ENCODE results near the gene AKR1E2.
"Not testable (repeated sequence)": the region's sequence is repeated elsewhere in the genome, so short reads cannot be mapped to it uniquely, and the experiment has no call there.

AKR1E2 gene

DNA sequence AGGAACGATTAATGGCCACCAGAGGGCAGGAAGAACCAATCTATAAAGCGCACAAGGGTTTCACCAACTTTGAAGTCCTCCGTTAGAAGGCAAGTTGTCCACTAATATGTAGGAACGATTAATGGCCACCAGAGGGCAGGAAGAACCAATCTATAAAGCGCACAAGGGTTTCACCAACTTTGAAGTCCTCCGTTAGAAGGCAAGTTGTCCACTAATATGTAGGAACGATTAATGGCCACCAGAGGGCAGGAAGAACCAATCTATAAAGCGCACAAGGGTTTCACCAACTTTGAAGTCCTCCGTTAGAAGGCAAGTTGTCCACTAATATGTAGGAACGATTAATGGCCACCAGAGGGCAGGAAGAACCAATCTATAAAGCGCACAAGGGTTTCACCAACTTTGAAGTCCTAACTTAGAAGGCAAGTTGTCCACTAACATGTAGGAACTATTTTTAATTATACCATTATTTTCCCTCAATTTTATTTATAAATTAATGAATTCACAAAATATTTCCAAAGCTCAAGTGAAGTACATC, 10.3 kb upstream of the AKR1E2 start:
- DNase-seq: not testable (repeated sequence)

- no peak for DNase-seq
Measured at GRCh38 chr10:4816966-4817365, 9.0 kb upstream of the AKR1E2 start.

GRCh38 chr10:4819067-4819466, 6.9 kb upstream of the AKR1E2 start:
- no peak for DNase-seq

DNA sequence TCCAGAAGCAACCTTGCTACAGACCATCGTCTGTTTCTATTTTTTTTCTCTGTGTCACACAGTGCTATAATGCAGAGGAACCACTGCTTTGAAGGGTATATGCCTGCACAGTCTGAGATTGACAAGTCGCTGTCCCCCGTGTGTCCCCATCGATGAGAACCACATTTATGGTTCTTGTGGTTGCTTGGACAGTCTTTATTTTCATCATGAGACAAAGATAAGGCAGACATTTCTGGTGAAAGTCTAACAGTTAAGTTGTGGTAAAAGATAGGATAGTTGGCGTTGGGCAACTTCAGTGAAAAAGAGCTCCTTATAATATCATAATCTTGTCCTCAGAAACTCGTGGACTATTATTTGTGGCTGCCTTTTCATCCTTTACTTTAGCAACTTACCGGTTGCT, 6.3 kb upstream of the AKR1E2 start:
- DNase-seq: no peak

DNA sequence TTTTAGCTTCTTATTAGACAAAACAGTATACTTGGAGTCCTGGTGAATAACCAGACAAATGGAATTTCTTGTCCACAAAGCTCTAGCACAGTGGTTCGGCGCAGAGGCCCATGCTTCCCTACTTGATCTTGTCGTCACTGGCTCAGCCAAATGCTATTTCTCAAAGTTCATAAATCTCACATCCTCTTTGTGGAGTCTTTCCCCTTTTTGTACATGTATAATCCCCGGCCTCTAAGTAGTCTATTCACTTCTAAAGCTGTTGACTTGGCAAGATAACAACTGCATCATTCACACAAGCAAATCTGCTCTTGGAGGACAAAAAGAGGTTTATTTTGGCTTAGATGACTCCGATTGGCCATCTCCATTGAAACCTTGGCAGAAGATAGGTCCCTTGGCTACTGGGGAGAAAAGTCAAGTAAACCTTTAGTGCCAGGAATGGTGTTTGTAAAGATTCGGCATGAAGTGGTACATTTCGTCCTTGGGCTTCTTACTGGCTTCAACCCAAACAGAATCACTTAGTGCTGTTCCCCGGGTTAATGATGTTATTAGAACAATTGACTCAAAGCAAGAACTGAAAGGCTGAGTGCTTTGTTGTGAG, 5.1 kb upstream of the AKR1E2 start:
- no peak for DNase-seq

DNA sequence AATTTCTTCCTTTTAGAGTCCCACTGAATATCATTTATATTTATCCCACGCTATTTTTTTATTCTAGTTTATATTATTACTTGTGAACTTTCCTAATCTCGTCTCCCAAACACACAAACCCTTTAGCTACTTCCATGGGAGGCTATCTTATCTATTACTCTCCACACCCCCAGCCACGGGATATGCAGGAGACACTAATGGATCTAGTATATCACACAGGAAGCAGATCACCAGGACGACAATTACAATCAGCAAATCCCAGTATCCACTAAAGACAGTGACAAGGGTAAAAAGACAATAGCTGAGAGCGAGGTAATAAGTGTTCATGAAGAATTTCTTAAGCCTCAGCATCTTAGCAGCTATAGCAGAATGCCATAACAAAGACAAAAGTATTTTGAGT, 3.8 kb upstream of the AKR1E2 start:
- DNase-seq: no peak

DNA sequence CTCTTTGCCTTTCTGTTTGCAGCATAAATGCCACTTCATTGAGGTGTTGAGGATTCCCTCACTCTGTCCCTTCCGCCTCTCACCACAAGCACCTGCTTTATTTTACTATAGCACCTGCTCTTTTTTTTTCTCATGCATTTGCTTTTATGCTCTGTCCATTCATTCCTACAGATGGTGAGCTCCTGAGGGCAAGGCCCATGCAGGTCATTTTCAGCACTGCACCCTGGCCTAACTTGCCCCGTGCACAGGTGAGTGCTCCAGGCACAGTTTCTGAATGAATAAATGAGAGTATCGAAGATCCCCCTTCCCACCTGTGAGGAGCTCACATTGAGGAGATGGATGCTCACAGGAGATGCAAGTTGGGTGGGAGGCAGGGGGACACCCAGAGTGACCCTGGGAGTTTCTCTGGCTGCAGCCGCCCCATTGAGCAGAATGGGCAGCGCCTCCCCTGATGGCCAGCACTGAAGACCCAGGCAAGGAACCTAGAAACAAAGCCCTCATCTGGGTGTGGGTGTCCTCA, 1.2 kb upstream of the AKR1E2 start:
- DNase-seq: no peak

DNA sequence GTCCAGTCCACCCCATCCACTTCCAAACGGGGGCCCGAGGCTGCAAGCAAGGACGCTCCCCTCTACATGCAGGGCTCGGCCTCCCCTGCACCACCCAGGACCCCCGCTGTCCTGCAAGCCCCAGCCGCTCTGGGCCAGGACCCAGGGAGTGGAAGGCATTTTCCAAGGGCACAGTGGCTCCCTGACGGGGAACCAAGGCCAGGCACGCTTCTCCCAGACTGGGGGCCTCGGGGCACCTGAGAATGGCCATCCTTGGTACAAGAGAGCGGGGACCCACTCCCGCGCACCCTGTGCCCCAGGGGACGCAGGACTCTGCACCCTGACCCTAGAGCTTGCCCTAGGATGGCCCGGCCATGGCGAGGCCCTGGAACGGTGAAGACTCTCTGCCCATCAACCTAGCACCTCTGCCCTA, 545 bp upstream of the AKR1E2 start:
- no peak for DNase-seq

DNA sequence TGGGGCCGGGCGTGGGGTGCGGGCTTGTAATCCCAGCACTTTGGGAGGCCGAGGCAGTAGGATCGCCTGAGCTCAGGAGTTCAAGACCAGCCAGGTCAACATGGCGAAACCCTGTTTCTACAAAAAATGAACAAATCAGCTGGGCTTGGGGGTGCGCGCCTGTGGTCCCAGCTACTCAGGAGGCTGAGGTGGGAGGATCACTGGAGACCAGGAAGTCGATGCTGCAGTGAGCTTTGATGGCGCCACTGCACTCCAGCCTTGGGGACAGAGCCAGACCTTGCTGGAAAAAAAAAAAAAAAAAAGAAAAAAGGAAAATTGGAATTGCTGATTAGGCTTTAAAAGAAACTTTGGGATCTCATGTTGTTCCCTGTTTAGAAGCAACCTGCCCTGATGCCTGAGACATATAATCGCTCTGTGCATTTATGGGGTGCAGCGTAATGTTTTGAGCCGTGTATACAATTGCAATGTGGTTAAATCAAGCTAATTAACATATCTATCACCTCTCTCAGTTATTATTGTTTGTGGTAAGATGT, 851 bp downstream of the AKR1E2 start:
- DNase-seq: no peak

- no peak for DNase-seq
Measured at GRCh38 chr10:4828005-4828404, 2.0 kb downstream of the AKR1E2 start.

DNA sequence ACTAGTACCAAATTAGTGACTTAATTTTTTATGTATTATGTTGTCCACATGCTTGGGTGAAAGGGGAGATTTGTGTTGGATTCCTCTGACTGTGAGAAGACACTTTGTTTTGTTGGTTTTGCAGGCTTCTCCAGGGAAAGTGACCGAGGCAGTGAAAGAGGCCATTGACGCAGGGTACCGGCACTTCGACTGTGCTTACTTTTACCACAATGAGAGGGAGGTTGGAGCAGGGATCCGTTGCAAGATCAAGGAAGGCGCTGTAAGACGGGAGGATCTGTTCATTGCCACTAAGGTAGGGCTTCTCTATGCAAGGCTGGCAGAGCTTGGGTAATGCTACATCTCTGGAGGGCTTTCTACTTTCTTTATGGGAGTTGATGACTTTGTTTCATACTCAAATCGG, 4.5 kb downstream of the AKR1E2 start:
- no peak for DNase-seq

DNA sequence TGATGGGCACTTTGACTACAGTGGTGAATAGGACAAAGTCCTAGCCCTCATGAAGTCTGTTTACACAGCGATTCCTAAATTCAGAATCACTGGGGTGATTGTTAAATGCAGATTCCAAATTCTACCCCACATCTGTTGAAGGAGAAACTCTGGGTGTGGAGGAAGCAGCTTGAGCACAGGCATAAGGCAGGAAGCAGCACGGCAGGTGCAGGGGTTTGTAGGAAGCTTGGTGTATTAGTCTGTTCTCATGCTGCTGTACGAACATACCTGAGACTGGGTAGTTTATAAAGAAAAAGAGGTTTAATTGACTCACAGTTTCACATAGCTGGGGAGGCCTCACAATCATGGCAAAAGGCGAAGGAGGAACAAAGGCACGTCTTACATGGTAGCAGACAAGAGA, 5.1 kb downstream of the AKR1E2 start:
- no peak for DNase-seq

GRCh38 chr10:4833286-4833685, 7.3 kb downstream of the AKR1E2 start:
- no peak for DNase-seq

- no peak for DNase-seq
Measured at GRCh38 chr10:4834898-4835405, 8.9 kb downstream of the AKR1E2 start.

- no peak for DNase-seq
Measured at GRCh38 chr10:4835494-4835918, 9.5 kb downstream of the AKR1E2 start.

DNA sequence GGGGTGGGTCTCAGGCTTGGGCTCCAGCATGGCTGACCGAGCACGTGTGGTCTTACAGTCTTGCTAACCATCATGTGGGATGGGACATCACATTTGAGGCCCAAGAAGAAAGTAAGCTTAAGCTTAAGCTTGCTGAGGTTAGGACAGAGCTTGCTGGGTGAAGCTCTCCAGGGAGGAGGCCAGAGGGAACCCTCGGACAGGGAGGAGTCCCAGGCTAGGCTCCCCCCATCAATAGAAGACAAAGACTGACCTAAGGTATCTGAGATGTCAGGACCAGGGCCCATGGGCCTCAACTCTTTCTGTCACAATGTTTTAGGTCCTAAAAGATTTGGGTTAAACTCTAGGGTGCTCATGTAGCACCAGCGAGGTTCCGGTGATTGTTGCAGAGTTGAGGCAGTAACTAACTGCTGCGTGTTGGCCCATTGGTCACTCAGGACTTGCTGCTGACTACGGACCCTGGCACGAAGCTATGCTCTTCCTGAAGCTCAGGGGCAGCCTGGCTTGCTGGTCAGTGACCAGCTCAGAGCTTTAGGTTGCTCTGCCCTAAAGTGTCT, 10.5 kb downstream of the AKR1E2 start:
- no peak for DNase-seq

GRCh38 chr10:4837551-4837950, 11.5 kb downstream of the AKR1E2 start:
- DNase-seq: no peak

DNA sequence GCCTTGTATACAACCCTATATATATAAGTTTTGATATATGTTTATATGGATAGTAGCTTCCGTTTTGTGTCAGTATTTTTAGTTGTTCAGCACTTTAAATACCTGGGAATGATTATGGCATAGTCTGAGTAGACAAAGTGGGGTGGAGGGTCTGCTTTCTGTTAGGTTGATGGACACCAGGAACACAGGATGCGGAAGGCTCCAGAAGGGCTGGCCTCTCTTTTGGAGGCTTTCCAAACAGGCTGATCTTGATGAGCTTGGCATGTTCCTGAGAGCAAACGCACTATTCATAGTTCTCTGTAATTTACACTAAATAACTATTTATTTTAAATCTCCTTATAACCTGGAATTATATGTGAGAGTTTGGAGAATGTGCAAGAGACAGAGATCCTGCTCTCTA, 12.7 kb downstream of the AKR1E2 start:
- DNase-seq: no peak

- DNase-seq: no peak
Measured at GRCh38 chr10:4839353-4839752, 13.3 kb downstream of the AKR1E2 start.

DNA sequence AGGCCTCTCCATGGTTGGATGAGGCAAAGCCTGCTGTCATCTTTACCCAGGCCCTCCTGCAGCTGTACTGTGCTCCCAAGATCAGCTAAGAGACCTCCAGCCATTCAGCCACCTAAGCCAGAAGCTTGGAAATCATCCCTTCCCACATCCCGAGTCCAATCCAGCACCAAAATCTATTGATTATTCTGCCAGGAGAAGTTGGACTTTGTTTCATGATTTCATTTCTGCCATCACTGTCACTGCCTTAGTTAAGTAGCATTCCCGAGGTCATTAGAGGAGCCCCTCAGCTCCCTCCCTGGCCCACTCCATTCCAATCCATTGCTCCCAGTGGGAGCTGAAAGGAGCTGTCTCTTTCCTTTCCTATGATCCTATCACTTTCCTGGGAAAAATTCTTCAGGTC, 14.1 kb downstream of the AKR1E2 start:
- no peak for DNase-seq

GRCh38 chr10:4843525-4844180, 17.6 kb downstream of the AKR1E2 start:
- no peak for DNase-seq

DNA sequence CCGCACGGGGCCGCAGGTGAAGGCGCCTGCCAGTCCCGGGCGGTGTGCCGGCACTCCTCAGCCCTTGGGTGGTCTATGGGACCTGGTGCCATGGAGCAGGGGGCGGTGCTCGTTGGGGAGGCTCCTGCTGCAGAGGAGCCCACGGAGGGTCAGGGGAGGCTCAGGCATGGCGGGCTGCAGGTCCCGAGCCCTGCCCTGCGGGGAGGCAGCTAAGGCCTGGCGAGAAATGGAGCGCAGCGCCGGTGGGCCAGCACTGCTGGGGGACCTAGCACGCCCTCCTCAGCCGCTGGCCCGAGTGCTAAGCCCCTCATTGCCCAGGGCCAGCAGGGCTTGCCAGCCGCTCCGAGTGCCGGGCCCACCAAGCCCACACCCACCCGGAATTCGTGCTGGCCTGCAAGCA, 18.9 kb downstream of the AKR1E2 start:
- DNase-seq: no peak

- no peak for DNase-seq
Measured at GRCh38 chr10:4845766-4846165, 19.8 kb downstream of the AKR1E2 start.

GRCh38 chr10:4846775-4847174, 20.8 kb downstream of the AKR1E2 start:
- no peak for DNase-seq
